GM12874 (cell line): ENCODE results near the gene NUDT8.

Experiments used
- TF ChIP-seq, protein P1 (sequence below): IDR thresholded peaks from 2 replicates; pipeline ENCODE4 v1.5.1; 2011; ENCODE audit warnings: low read depth, mild to moderate bottlenecking, control low read depth, low read length, moderate library complexity; ENCODE audit not compliant: insufficient read depth

The NUDT8 gene

DNA sequence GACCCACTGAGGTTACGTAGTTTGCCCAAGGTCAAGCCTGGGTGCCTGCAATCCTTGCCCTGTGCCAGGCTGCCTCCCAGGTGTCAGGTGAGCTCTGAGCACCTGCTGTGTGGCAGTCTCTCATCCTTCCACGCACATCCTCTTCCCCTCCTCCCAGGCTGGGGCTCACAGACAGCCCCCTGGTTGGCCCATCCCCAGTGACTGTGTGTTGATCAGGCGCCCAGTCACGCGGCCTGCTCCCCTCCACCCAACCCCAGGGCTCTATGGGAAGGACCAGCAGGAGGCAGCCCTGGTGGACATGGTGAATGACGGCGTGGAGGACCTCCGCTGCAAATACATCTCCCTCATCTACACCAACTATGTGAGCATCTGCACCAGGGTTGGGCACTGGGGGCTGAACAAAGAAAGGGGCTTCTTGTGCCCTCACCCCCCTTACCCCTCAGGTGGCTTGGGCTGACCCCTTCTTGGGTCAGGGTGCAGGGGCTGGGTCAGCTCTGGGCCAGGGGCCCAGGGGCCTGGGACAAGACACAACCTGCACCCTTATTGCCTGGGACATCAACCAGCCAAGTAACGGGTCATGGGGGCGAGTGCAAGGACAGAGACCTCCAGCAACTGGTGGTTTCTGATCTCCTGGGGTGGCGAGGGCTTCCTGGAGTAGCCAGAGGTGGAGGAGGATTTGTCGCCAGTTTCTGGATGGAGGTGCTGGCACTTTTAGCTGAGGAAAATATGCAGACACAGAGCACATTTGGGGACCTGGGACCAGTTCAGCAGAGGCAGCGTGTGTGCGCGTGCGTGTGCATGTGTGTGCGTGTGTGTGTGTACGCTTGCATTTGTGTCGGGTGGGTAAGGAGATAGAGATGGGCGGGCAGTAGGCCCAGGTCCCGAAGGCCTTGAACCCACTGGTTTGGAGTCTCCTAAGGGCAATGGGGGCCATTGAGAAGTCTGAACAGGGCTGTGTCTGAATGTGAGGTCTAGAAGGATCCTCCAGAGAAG, 44.6 kb downstream of the NUDT8 start:
- TF ChIP-seq, protein P1, sequence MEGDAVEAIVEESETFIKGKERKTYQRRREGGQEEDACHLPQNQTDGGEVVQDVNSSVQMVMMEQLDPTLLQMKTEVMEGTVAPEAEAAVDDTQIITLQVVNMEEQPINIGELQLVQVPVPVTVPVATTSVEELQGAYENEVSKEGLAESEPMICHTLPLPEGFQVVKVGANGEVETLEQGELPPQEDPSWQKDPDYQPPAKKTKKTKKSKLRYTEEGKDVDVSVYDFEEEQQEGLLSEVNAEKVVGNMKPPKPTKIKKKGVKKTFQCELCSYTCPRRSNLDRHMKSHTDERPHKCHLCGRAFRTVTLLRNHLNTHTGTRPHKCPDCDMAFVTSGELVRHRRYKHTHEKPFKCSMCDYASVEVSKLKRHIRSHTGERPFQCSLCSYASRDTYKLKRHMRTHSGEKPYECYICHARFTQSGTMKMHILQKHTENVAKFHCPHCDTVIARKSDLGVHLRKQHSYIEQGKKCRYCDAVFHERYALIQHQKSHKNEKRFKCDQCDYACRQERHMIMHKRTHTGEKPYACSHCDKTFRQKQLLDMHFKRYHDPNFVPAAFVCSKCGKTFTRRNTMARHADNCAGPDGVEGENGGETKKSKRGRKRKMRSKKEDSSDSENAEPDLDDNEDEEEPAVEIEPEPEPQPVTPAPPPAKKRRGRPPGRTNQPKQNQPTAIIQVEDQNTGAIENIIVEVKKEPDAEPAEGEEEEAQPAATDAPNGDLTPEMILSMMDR: no peak

DNA sequence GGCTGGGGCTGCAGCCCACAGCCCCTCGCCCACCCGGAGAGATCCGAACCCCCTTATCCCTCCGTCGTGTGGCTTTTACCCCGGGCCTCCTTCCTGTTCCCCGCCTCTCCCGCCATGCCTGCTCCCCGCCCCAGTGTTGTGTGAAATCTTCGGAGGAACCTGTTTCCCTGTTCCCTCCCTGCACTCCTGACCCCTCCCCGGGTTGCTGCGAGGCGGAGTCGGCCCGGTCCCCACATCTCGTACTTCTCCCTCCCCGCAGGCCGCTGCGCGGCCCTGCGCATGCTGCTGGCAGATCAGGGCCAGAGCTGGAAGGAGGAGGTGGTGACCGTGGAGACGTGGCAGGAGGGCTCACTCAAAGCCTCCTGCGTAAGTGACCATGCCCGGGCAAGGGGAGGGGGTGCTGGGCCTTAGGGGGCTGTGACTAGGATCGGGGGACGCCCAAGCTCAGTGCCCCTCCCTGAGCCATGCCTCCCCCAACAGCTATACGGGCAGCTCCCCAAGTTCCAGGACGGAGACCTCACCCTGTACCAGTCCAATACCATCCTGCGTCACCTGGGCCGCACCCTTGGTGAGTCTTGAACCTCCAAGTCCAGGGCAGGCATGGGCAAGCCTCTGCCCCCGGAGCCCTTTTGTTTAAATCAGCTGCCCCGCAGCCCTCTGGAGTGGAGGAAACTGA, 45.4 kb downstream of the NUDT8 start:
- TF ChIP-seq, protein P1: no peak

DNA sequence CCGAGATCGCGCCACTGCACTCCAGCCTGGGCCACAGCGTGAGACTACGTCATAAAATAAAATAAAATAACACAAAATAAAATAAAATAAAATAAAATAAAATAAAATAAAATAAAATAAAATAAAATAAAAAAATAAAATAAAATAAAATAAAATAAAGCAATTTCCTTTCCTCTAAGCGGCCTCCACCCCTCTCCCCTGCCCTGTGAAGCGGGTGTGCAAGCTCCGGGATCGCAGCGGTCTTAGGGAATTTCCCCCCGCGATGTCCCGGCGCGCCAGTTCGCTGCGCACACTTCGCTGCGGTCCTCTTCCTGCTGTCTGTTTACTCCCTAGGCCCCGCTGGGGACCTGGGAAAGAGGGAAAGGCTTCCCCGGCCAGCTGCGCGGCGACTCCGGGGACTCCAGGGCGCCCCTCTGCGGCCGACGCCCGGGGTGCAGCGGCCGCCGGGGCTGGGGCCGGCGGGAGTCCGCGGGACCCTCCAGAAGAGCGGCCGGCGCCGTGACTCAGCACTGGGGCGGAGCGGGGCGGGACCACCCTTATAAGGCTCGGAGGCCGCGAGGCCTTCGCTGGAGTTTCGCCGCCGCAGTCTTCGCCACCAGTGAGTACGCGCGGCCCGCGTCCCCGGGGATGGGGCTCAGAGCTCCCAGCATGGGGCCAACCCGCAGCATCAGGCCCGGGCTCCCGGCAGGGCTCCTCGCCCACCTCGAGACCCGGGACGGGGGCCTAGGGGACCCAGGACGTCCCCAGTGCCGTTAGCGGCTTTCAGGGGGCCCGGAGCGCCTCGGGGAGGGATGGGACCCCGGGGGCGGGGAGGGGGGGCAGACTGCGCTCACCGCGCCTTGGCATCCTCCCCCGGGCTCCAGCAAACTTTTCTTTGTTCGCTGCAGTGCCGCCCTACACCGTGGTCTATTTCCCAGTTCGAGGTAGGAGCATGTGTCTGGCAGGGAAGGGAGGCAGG, 46.2 kb downstream of the NUDT8 start, which contains the start of gene GSTP1:
GSTP1 (plus strand) TSS at position 566 of the 958 bp plus-strand sequence; CDS start at position 598, 32 bp downstream.
- TF ChIP-seq, protein P1: peak; percentile 75

- TF ChIP-seq, protein P1: no peak
Observed at GRCh38 chr11:67582011-67582410, 47.7 kb downstream of the NUDT8 start.

DNA sequence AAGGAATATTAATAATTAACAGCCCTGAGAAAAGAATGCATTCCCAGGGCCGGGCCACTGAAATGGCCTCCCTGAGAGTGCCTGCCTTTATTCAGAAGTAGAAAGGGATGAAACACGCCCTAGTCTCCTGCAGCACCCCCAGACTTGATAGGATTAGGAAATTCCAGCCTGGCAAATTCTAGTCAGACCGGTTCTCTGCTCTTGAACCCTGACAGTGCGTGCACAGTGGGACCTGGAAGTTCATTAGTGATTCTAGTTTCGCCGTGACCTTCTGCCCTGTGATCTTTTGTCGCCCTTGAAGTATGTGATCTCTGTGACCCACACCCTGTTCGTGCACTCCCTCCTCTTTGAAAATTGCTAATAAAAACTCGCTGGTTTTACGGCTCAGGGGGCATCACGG, 48.3 kb downstream of the NUDT8 start:
- TF ChIP-seq, protein P1: no peak

DNA sequence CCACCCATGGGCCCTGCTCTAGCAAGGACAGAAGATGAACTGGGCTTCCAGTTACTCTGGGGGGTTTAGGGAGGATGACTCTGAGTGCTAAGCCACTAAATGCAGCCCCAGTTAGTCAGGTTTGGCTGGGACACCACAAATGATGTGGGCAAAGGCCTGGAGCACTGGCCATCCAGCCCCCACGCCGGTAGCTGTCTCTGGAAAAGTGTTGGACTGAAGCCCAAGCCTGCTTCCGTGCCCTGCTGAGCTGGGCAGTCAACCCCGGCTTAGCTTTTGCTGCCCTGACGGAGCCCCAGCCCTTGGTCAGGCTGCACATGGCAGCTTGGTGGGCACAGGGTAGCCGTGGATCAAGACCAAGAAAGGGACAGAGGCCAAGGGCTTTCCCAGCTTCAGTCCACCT, 51.8 kb downstream of the NUDT8 start:
- TF ChIP-seq, protein P1: no peak
